HG03432 (cell line): ENCODE measurements around the gene RAET1E.
"Not testable (repeated sequence)": the region's sequence is repeated elsewhere in the genome, so short reads cannot be mapped to it uniquely, and the experiment has no call there.

Experiments used
- ATAC-seq: cut with Tn5 transposase; IDR thresholded peaks from one replicate; pipeline ENCODE4 v1.9.1; 2021; ENCODE audit warnings: mild to moderate bottlenecking, moderate library complexity; ENCODE audit not compliant: unreplicated experiment

RAET1E gene

DNA sequence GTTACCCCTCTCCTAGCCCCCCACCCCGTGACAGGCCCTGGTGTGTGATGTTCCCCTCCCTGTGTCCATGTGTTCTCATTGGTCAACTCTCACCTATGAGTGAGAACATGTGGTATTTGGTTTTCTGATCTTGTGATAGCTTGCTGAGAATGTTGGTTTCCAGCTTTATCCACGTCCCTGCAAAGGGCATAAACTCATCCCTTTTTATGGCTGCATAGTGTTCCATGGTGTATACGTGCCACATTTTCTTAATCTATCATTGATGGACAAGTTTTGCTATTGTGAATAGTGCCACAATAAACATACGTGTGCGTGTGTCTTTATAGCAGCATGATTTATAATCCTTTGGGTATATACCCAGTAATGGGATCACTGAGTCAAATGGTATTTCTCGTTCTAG lies 6.0 kb downstream of the RAET1E start:
- ATAC-seq = not testable (repeated sequence)

DNA sequence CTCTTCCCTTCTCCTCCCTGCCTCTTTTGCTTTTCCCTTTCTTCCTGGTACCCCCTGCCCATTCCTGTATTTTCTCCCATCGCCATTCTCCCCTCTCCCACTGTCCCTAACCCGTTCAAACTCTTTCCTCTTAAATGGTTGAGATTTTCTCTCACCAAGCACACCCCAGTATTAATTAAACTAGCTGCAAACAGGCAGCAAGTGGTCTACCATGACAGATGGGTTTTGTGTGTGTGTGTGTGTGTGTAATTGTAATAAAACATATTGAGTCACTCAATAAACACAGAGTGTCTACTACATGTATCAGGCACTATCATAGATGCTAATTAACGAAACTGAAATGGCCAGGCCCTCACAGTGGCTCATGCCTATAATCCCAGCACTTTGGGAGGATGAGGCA lies 6.7 kb downstream of the RAET1E start:
- no peak for ATAC-seq

GRCh38 chr6:149890629-149891045 lies 7.3 kb downstream of the RAET1E start:
- ATAC-seq = no peak

DNA sequence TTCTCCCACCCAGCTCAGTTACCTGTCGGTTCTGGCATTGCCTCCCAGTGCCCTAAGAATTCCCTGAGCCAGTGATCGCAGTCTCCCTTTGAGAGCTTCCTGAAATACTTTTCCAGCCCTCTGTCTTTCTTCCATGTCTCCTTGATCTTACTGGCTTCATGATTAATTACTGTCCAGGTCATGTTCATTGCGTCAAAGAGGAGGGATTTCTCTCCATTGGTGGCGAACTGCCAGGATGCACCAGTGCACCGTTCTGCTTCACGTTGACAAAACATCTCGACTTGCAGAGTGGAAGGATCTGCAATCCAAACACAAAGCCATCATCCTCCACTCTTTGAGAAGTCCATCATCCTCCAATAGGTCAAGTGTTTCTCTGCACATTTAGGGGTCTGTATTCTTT lies 8.6 kb downstream of the RAET1E start:
- ATAC-seq = no peak

- ATAC-seq = no peak
Measured at GRCh38 chr6:149888659-149889058, 9.3 kb downstream of the RAET1E start.

GRCh38 chr6:149888093-149888492 lies 9.8 kb downstream of the RAET1E start:
- ATAC-seq = no peak

- ATAC-seq = no peak
Measured at GRCh38 chr6:149887343-149887742, 10.6 kb downstream of the RAET1E start.

DNA sequence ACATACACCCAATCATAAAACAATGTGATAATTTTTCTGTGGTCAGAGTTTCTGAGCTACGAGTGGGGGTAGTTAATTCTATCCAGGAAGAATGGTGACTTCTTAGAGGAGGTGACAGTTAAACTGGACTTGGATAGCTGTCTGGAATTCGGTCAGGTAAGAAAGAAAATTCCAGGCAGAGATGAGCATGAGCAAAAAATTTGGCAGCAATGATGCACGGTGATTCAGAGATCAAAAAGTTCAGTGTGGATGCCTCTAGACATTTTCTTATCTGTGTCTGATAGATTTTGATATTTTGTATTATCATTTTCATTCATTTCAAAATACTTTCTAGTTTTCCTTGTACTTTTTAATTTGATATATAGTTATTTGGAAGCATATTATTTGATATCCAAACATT lies 12.0 kb downstream of the RAET1E start:
- ATAC-seq = no peak

DNA sequence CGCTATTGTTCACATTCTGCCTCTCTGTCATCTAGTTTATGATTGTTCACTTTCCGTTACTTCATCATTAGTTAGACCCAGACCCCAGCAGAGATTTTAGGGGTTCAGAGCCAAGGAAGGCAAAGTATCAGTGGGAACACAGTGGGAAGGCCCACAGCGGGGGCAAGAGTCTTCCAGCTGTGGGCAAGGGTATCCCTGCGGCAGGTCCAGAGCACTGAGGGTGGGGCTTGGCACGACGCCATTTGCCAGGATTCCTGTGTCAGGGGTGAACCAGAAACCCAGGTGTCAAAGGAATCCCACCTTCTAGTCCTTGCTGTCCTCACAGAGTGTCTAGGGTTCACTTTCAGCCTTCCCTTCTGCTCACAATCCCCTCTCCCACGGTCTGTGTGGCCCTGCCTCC lies 13.3 kb downstream of the RAET1E start:
- ATAC-seq = no peak

GRCh38 chr6:149884215-149884614 lies 13.7 kb downstream of the RAET1E start:
- ATAC-seq = no peak

GRCh38 chr6:149881860-149882259 lies 16.1 kb downstream of the RAET1E start:
- ATAC-seq = no peak

DNA sequence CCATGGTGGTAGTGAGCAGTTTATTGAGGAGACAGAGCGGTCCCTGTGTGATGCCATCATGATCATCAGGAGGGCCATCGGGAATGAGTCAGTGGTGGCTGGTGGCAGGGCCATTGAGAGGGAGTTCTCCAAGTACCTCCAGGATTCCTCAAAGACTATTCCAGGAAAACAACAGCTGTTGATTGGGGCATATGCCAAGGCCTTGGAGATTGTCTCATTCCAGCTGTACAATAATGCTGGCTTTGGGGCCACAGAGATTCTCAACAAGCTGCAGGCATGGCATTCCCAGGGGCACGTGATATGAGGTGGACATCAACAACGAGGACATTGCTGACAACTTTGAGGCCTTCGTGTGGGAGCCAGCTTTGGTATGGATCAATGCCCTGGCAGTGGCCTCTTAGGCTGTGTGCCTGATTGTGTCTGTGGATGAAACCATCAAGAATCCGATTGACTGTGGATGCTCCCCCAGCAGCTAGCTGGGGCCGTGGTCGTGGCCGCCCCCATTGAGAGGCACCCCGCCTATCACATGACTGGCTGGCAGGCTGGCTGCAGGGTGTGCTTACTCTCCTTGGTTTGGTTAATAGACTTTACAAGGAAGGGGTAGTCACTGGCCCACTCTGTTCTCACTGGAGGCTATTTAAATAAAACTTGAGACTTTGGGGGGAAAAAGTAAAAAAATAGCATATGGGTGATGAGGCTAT lies 16.7 kb downstream of the RAET1E start:
- ATAC-seq = no peak

DNA sequence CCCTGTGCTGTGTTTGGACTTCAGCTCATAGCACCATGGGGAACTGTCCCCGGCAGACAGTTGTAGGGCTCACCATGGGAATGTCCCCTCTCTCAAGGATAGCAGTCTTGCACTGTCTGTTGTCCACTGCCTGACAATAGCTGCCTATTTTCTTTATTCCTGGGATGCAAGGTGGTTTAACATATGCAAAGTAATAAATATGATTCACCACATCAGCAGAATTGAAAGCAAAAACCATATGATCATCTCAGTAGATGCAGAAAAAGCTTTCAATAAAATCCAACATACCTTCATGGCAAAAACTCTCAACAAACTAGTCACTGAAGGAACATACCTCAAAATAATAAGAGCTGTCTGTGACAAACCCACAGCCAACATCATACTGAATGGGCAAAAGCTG lies 20.3 kb downstream of the RAET1E start:
- ATAC-seq = no peak

DNA sequence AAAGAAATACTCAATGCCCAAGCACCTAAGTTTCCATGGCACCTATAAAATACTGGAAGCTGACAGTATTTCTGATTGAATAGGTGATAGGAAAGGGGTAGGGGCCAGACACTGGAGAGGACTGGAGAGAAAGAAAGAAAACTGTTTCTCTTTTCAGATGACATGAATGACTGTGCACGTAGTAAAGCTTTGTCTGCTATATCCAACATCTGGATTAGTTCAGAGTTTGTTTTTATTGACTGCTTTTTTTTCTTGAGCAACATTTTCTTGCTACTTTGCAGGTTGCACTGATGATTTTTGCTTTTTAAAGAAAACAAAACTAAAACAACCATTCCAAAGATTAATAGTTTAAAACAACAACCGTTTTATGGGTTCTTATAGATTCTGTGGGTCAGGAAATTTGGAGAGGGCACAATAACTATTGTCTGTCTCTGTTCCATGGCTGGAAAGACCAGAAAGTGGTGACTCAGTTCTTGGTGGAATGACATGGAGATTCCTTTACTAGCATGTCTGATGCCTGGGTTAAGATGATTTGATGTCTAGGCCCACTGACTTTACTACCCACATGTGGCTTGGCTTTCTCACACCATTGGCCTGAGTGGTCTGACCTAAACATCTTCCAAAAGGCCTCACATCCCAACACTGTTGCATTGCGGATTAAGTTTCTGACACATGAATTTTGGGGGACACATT lies 21.5 kb downstream of the RAET1E start:
- ATAC-seq = no peak

GRCh38 chr6:149872233-149872632 lies 25.7 kb downstream of the RAET1E start:
- no peak for ATAC-seq

- no peak for ATAC-seq
Measured at GRCh38 chr6:149871182-149871581, 26.7 kb downstream of the RAET1E start.

DNA sequence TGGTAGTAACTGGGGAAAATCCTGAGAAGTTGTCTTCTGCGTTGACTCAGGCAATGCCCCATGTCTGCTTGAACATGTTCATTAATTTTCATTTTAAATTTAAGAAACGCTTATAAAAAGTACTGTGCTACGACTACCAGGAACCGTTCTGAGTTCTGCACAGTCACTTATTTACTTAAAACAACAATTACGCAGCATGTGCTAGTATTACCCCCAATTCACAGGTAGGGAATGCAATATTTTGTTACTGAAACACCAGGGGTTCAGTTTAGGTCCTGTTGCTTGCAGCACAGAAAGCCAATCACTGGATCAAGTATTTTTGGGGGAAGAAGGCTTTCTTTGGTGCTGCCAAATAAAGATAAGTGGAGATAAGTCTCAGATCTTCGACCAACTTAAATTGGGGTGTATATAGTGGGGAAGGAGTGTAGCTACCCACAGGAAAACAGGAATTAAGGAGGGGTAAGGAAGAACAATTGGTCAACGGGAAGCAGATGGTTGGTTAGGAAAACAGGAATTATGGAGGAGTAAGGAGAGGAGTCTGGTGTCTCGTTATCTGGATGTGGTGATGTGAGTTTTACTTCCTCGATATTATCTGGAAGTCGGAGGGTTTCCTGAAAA lies 28.5 kb downstream of the RAET1E start:
- ATAC-seq = no peak

DNA sequence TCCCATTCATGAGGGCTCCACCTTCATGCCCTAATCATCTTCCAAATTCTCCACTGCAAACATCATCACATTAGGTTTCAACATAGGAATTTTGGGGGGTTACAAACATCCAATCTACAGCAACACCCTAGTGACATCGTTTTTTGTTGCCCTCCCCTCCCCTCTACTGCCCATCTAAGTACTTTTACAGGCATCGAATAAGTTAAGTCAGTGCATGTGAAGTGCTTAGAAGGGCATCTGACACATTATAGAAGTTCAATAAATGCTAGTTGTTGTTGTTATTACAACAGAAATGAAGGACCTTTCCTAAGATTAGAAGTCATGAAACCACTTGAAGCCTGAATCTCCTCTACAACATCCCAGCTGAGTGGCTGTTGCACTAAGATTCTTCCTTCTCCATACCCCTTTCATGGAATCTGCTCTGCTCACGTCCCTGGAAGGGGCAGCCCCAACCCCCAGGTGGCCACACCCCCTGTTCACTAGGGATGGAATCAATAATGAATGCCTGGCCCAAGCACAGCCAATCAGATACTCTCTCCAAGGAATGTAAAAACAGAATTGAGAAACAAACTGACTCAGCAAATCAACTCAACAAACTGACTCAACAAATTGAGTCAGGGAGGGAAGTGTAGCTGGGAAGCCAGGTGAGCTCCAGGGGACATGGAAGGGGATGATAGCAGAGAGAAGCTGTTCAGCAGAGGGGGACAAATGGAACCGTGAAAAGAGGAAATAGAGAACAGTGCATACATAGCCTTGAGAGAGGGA lies 29.9 kb downstream of the RAET1E start:
- ATAC-seq = no peak

- ATAC-seq = no peak
Measured at GRCh38 chr6:149864578-149865535, 33.1 kb downstream of the RAET1E start.
